Omental fat pad (tissue), 4 donors: ENCODE measurements around the gene COMP. TPM values are rescaled to one million over a fixed set of nuclear protein-coding genes. Genes with fewer than 3 reads are reported as not detected.

Experiments
- ATAC-seq: fragments of 150-250 bp; one replicate; pipeline ENCODE4 v1.9.1; 2016; ENCODE audit warnings: mild to moderate bottlenecking, moderate library complexity; ENCODE audit not compliant: low FRiP score
- DNase-seq: peaks from one replicate; pipeline ENCODE4 v3.0.0-alpha.2; 2019; ENCODE audit warnings: low spot score
- CTCF ChIP-seq, 3 donors: fragments of 450-650 bp; IDR thresholded peaks; one replicate each; pipeline ENCODE4 v1.5.1; 2016 to 2017; ENCODE audit warnings: antibody characterized with exemption in 3 of 3, mild to moderate bottlenecking in 3 of 3, moderate library complexity in 2 of 3
- total RNA-seq, 4 donors: library from RNA; depleted of rRNA; stranded (reverse); fragments of >200 nt; gene quantifications; one replicate each; pipeline ENCODE4 v1.1.0, GENCODE V29; 2016

COMP gene
- total RNA-seq, 4 donors from 2014 or later, result 1.1 to 1.9 (median 1.3) TPM

DNA sequence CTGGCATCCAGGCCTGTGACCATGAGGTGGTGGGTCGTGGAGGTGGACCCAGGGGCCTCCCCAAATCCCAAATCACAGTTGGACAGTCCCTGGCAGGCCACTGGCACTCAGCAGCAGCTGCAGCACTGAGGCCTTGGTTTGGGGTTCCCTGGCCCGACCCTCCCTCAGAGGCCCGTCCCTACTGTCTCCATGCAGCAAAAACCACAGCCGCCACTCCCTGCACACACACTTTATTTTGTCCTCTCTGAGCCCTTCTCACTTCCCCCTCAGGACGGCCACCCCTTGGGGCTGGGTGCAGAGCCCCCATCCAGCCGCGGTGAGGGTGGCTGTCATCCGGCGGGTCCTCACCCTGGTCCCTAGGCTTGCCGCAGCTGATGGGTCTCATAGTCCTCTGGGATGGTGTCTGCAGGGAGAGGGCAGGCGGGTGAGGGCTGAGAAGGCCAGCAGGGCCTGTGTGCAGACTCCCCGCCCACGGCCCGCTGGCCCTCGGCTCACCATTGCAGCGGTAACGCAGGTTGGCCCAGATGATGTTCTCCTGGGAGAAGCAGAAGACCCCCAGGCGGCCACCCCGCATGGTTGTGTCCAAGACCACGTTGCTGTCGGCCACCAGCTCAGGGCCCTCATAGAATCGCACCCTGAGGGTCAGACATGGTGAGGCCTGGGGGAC is 8.4 kb downstream of the COMP start:
- no peak for DNase-seq
- no peak for ATAC-seq
- TF ChIP-seq CTCF (IDR thresholded peaks at IDR 0.05), result no peak

DNA sequence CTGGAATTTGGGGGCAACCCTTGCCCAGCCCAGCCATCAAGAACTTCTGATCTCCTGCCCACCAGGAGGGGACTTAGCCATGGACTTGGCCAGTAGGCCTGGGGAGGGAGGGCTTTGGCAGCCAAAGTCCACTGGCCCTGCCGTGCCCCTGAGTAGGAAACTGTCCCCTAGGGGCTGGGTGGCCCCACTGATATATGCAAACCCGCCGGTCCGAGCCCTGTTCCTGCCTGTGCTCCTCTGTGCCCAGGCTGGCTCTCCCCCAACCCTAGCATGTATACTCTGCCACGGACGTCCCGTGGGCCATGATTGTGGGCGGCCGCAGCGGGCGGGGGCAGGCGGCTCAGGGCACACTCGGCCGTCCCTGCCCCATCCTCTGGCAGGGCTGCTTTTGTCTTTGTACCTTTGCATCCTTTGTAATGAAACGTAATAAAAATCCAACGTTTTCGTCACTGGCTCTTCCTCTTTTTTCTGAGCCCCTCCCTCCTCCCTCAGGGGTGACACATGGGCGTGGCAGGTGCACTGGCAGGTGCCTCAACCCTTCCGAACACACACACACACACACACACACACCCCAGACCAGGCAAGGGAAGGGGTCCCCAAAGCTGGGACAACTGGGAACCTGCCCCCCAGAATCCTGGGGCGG is 9.1 kb downstream of the COMP start:
- no peak for ATAC-seq
- DNase-seq, result no peak
- TF ChIP-seq CTCF (IDR thresholded peaks at IDR 0.05), result no peak

GRCh38 chr19:18781047-18781600 is 10.0 kb downstream of the COMP start:
- DNase-seq (no peak), ATAC-seq (no peak)
- no peak for TF ChIP-seq CTCF (IDR thresholded peaks at IDR 0.05)

DNA sequence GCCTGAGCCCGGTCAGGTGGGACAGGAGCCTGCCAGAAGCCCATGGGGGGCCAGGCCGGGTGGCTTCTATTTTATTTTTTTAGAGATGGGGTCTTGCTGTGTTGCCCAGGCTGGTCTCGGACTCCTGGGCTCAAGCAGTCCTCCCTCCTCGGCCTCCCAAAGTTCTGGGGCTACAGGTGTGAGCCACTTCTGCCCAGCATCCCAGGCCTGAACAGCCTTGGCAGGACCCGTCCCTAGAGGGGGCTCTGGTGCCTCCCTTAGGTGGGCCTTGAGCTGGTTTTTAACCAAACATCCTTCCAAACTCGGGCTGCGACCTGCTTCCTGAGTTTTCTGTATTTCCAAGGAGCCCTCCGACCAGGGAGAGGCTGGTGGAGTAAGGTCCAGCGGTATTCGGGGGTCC is 10.5 kb downstream of the COMP start:
- no peak for TF ChIP-seq CTCF (IDR thresholded peaks at IDR 0.05)
- DNase-seq (no peak), ATAC-seq (no peak)

GRCh38 chr19:18780081-18780480 is 11.0 kb downstream of the COMP start:
- TF ChIP-seq CTCF (IDR thresholded peaks at IDR 0.05), result no peak
- no peak for DNase-seq
- ATAC-seq, result no peak

DNA sequence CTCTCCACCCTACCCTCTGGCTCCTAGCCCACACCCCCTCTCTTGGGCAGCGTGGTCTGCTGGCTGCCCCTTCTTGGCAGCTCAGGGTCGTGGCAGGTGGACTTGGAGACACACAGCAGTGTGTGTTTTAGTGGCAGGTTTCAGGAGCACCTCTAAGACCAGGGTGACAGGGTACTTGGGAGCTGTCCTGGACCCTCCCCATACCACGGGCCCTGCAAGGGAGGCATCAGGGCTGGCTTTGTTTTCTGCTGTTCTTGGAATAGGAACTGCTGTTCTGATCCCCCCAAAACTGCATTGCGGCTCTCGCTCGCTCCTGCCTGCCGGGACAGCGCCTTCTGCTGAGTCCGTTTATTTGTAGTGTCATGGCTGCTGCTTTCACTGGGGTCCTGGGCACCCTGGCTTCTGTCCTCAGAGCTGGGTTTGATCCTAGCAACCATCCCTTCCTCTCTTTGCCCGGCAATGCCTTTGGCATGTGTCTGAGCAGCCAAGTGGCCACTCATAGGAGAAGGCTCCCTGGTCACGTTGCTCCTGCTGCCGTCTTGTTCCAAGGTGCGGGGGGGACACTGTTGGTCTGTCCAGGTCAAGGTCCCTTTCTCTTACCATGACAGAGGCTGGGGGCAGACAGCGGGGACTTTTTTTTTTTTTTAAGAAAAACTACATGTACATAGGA is 12.1 kb downstream of the COMP start:
- ATAC-seq, result no peak
- no peak for DNase-seq
- TF ChIP-seq CTCF (IDR thresholded peaks at IDR 0.05), result no peak
